ENCODE results near the gene GPR68.
"Not testable (repeated sequence)": the region's sequence is repeated elsewhere in the genome, so short reads cannot be mapped to it uniquely, and the experiment has no call there.

Gene GPR68

DNA sequence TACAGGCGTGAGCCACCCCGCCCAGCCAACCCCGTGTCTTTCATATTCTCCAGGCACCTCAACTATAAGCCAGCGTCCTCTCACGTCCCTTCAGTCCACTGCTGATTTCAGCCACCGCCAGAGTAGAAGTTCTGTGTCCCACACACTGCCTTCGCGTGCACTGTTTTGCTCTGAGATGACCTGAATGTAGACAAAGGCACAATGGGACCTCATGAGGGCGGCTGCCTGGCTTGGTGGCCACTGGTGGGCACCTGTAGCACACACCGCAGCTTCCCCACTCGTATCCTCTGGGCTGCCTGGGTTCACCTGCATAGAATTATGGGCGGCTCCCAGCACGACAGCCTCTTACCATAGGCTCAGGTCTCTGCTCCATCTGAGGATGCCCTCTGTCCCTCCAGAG is 57.2 kb downstream of the GPR68 start:
- FAIRE-seq = no peak

DNA sequence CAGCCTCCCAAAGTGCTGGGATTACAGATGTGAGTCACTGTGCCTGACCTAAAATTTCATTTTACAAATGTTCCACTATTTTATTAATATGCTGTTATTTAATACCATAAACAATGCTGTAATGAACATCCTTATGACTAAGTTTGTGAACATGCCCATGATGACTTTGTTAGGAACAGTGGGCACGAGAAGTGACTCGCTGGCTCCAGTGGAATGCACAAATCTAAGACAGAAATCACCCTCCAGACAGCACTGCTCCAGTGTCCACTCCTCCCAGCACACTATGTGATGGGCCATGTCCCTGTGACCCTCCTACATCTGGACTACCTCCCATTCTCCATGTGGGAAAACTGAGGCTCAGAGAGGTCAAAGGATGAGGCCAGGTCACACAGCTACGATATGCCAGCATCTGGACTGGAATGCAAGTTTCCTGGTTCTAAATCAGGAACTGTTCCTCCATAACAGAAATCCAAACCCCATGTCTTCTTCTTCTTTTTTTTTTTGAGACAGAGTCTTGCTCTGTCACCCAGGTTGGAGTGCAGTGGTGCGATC is 57.9 kb downstream of the GPR68 start:
- FAIRE-seq = no peak

DNA sequence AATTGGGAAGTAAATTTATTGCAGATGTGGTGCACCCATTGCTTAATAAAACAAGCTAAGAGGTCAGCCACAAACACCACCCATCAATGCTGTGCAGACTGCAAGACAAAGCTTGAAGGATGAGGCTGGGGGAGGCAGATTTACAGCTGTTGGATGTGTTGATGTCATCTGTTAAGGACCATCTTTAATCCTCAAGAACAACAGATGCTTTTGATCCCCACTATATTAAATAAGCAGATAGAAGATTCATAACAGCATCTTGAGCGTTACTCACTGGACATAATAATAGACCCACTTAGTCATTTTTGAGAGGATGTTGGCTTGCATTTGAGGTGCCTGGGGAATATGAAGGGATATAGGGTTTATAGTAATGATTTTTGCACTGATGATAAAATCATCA is 58.8 kb downstream of the GPR68 start:
- no peak for FAIRE-seq

DNA sequence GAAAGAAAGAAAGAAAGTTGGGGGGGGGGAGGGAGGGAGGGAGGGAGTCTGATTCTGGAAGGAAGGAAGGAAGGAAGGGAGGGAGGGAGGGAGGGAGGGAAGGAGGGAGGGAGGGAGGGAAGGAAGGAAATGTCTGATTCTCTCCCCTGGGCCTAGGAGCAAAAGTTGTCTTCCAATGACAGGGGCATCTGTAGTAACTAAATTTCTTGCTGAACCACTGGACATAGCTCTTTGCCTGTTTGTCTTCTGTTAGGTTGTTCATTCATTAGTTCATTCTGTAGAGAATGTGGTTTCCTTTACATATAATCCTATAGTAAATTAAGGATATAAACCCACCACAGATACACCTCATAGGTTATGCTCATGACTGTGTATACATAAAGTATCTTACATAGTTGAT is 59.9 kb downstream of the GPR68 start:
- FAIRE-seq = no peak

DNA sequence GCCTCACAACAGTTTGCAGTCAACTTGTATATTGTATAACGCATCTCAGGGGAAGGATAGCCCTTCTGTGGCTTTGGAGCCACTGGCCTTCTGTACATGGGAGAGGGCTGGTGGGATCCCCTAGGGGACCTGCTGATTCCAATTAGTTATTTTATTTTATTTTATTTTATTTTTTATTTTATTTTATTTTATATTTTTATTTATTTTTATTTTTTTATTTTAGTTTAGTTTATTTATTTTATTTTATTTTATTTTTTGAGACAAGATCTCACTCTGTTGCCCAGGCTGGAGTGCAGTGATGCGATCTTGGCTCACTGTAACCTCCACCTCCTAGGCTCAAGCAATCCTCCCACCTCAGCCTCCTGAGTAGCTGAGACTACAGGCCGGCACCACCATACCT is 61.8 kb downstream of the GPR68 start:
- not testable (repeated sequence) for FAIRE-seq

All from islet of Langerhans (tissue), 1 donor.